Activated CD4-positive, alpha-beta T cell treated with anti-CD3 and anti-CD28 coated beads for 4 hours (primary cell): Measurements from ENCODE around the gene AIRE.

ENCODE experiments used
- DNase-seq, 2 donors: peaks; one replicate each; pipeline ENCODE4 v3.0.0-alpha.2; 2020

AIRE gene

GRCh38 chr21:44325386-44326271 is 40.0 kb downstream of the AIRE start:
- no peak for DNase-seq

GRCh38 chr21:44326272-44326647 is 40.6 kb downstream of the AIRE start:
- no peak for DNase-seq

GRCh38 chr21:44326716-44327602 is 41.3 kb downstream of the AIRE start:
- DNase-seq, result no peak

- DNase-seq, result no peak
Measured at GRCh38 chr21:44327603-44327974, 41.9 kb downstream of the AIRE start.

GRCh38 chr21:44328242-44328895 is 42.7 kb downstream of the AIRE start:
- no peak for DNase-seq

- no peak for DNase-seq
Measured at GRCh38 chr21:44329086-44329889, 43.6 kb downstream of the AIRE start.

- DNase-seq, result no peak
Measured at GRCh38 chr21:44329971-44330681, 44.5 kb downstream of the AIRE start.

GRCh38 chr21:44330698-44331097 is 45.0 kb downstream of the AIRE start:
- DNase-seq, result no peak

GRCh38 chr21:44331209-44331608 is 45.5 kb downstream of the AIRE start:
- no peak for DNase-seq

GRCh38 chr21:44331650-44332307 is 46.1 kb downstream of the AIRE start:
- DNase-seq, result no peak

- DNase-seq, result no peak
Measured at GRCh38 chr21:44332383-44332782, 46.7 kb downstream of the AIRE start.

GRCh38 chr21:44332965-44333364 is 47.3 kb downstream of the AIRE start:
- no peak for DNase-seq

GRCh38 chr21:44333509-44334328 is 48.0 kb downstream of the AIRE start:
- DNase-seq, result no peak

GRCh38 chr21:44334329-44335030 is 48.8 kb downstream of the AIRE start:
- no peak for DNase-seq

- no peak for DNase-seq
Measured at GRCh38 chr21:44335266-44336059, 49.8 kb downstream of the AIRE start.

- DNase-seq, result no peak
Measured at GRCh38 chr21:44337449-44337848, 51.8 kb downstream of the AIRE start.

- DNase-seq, result peak in 1 of 2 donors; percentile 39
Measured at GRCh38 chr21:44337941-44338895, 52.5 kb downstream of the AIRE start.
